HG02798 (cell line): ENCODE measurements around the gene CCDC77.

ENCODE experiments used
- ATAC-seq: cut with Tn5 transposase; IDR thresholded peaks from one replicate; pipeline ENCODE4 v1.9.1; 2021; ENCODE audit warnings: mild to moderate bottlenecking; ENCODE audit not compliant: unreplicated experiment, poor library complexity

The CCDC77 gene

GRCh38 chr12:475286-475685 is 73.8 kb downstream of the CCDC77 start:
- ATAC-seq: no peak

- no peak for ATAC-seq
Measured at GRCh38 chr12:479161-479560, 77.7 kb downstream of the CCDC77 start.

GRCh38 chr12:480831-481816 is 79.7 kb downstream of the CCDC77 start:
- no peak for ATAC-seq

GRCh38 chr12:482061-482460 is 80.6 kb downstream of the CCDC77 start:
- ATAC-seq: no peak

GRCh38 chr12:484096-484495 is 82.7 kb downstream of the CCDC77 start:
- no peak for ATAC-seq

GRCh38 chr12:490260-490659 is 88.8 kb downstream of the CCDC77 start:
- ATAC-seq: no peak
